Prostate gland (tissue), 2 donors: ENCODE results near the gene GTPBP6.

ENCODE experiments used
- POLR2A ChIP-seq: fragments of 450-650 bp; IDR thresholded peaks from one replicate; pipeline ENCODE4 v1.6.1; 2016; ENCODE audit warnings: antibody characterized with exemption, mild to moderate bottlenecking
- TF ChIP-seq, protein P1 (sequence below), 4 experiments: fragments of 200-600 bp in 2 of 4; fragments of 450-650 bp in 2 of 4; sonication (generic) in 2 of 4; IDR thresholded peaks; 1 replicate in 3 of 4; 2 replicates in 1 of 4; pipeline ENCODE4 v1.5.1; 2016 to 2019; ENCODE audit warnings: antibody characterized with exemption in 4 of 4, mild to moderate bottlenecking in 2 of 4, moderate library complexity in 2 of 4

- TF ChIP-seq POLR2A: no peak
- TF ChIP-seq, protein P1, sequence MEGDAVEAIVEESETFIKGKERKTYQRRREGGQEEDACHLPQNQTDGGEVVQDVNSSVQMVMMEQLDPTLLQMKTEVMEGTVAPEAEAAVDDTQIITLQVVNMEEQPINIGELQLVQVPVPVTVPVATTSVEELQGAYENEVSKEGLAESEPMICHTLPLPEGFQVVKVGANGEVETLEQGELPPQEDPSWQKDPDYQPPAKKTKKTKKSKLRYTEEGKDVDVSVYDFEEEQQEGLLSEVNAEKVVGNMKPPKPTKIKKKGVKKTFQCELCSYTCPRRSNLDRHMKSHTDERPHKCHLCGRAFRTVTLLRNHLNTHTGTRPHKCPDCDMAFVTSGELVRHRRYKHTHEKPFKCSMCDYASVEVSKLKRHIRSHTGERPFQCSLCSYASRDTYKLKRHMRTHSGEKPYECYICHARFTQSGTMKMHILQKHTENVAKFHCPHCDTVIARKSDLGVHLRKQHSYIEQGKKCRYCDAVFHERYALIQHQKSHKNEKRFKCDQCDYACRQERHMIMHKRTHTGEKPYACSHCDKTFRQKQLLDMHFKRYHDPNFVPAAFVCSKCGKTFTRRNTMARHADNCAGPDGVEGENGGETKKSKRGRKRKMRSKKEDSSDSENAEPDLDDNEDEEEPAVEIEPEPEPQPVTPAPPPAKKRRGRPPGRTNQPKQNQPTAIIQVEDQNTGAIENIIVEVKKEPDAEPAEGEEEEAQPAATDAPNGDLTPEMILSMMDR (IDR thresholded peaks at IDR 0.05): no peak
Measured at GRCh38 chrX:298993-299392, 19.6 kb downstream of the GTPBP6 start.
